Activated naive CD8-positive, alpha-beta T cell treated with anti-CD3 and anti-CD28 coated beads, Interleukin-2, amount 50 U/mL, for 16 hours (primary cell): Measurements from ENCODE around the gene CDC25B.

Experiments
- DNase-seq: peaks from one replicate; pipeline ENCODE4 v3.0.0-alpha.2; 2020; ENCODE audit warnings: low read depth, low spot score

Gene CDC25B

GRCh38 chr20:3763671-3764601 lies 32.2 kb upstream of the CDC25B start:
- no peak for DNase-seq

- DNase-seq: no peak
These were observed 31.5 kb upstream of the CDC25B start for GRCh38 chr20:3764659-3765058.

GRCh38 chr20:3765171-3765882 lies 30.8 kb upstream of the CDC25B start:
- no peak for DNase-seq

GRCh38 chr20:3766422-3767109 lies 29.5 kb upstream of the CDC25B start:
- DNase-seq: no peak

DNA sequence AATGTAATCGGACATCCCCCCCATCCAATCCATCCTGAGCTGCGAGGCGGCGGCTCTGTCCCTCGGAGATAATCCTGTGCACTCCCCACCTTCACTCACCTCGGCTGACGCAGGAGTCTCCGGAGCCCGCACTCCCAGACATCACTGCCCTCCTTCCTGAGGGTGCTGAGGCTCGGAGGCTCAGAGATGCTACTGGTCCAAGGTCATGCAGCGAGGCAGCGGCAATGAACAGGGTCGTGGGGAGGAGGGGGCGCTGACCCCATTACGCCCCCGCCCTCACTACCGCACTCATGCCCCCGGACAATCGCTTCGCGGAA lies 29.0 kb upstream of the CDC25B start:
- no peak for DNase-seq

- peak; percentile 94 for DNase-seq
These were observed 28.4 kb upstream of the CDC25B start, which contains the start of gene ADISSP for GRCh38 chr20:3767427-3768341. Gene ADISSP, minus strand, starts transcription at chr20:3767753. Its CDS starts 7,653 bp downstream, at chr20:3760100.

DNA sequence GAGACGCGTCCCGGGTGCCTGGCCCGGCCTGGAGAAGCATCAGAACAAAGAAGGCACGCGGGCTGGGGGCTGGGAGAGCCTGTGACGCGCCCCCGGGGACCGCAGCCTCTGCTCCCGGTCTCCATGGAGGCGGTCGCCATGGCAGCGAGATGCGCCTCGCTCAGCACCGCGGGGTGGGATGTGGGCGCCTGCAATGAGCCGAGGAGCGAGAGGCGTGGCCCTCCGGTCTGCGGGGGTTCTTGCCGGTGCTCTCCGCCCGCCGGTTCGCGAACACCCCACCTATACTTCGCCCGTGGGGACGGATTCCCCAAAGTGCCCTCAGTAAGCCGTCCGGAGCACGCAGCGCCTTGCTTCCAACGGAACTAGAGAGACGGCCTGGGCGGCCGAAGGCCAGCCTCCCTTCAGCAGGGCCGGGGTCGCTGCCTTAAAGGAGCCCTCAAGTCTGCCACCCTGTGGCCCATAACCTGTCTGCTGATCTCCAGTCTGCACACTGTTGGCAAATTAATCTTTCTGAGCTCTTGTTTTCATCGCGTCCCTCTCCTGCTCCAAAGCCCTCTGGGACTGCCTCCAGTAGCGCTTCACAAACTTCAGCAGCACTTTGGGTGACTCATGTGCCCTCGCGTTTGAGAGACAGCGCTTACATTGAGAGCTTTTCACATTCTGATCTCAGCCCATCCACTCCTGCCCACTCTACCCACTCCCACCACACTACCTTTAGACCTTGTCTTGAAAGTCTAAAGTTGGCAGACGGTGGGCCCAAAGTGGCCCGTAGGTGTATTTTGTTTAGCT lies 27.6 kb upstream of the CDC25B start:
- DNase-seq: peak; percentile 58

- no peak for DNase-seq
These were observed 24.5 kb upstream of the CDC25B start for GRCh38 chr20:3771552-3772058.

- no peak for DNase-seq
These were observed 20.5 kb upstream of the CDC25B start for GRCh38 chr20:3775457-3776108.

DNA sequence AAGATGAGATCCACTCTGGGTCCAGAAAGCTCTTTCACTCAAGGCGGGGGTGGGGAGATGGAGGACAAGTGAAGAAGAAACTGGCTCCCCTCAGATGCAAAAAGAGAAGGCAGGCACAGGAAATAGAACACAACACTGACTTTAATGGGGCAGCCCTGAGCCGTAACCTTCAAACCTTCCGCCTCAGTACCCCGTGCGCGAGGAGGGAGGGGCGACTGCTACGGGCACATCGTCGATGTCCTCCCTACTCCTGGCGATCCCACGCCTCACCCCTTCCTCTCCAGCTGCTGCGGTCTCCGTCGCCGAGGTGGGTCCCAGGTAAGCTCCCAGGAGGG lies 18.8 kb upstream of the CDC25B start:
- DNase-seq: no peak

DNA sequence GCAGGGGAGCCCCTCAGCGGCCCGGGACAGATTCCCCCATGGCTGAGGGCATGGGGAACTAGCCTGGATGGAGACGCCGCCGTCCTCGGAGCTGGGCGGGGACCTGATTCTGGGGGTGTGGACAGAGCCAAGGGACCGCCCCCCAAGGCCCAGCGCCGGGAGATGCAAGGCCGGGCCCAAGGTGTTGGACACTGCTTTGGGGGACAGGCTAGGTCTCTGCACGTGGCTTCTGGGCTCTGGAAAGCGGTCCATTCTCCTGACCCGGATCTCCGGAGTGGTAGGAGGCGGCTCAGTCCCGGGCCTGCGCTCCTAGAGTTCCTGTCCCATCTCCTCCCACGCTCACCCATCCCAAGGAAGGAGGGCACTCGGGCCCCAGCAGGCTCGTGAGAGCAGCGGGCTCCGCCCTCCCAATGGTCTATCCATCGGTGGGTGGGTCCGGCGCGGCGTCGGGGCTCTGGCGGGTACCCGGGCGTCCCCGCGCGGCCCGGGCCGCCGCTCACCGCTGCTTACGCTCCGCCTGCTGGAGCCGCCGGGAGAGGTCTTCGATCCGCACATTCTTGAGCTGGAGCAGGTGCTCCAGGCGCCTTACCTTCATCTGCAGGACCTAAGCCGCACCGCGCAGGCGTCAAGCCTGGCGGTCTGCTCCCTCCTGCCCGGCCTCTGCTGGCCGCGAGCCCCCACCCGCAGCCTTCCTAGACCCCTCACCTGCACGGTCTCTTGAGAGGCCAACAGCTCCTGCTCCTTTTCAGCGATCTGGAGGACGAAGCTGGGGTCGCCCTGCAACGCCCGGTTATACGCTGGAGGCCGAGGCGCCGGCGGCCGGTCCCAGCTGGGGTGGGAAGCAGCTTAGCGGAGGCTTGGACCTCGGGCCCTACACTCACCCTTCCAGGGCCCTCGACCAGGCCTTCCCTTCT lies 18.1 kb upstream of the CDC25B start:
- DNase-seq: no peak

DNA sequence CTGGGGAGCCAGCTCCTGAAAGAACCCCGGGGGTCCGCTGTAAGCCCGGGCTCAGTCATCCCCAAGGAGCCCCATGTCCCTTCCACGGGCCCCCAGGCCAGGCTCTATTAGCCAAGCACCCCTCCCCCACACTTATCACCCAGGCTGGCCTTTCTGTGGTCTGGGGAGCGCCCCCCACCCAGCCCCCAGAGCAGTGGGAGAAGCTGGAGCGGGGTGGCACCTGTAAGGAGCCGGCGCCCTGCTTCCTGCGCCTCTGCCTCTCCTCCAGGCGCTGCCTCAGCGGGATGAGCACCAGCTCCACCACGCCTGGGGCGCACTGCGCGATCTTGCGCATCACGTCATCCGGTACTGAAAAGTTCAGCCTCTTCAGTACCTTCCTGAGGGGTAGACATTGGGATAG lies 17.1 kb upstream of the CDC25B start:
- no peak for DNase-seq

DNA sequence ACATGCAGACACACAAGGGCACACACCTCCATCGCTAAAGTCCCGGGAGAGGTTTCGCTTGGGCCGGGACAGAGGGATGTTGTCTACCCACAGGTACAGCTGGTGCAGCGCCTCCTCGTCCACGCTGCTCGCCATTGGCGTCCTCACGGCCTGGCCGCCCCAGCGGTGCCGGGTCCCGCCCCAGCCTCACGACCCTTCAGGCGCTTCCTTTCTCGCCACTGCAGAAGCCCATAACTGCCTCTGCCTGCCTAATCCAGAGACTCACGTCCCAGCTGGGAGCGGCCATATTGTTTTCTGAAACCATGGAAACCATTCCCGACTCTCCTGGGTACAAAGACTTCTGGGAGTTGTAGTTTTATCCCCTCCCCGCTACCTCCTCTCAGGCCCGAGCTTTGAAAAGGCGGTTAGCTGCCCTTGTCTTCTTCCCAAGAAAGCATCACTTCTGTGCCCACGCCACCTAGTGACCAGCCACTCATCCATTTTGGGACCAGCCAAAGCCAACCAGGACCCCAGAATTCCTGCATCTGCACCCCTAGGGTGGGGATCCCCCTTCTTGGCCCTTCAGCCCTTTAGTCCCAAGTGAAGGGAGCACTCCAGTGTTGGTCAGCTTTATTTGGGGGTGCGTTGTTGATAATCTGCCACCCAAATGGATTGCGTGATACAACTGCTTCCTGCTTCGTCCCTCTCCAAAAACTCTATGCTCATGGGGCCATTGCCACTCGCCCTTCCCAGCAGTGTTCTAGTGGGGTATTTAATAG lies 14.8 kb upstream of the CDC25B start, which contains the start of gene SPEF1:
SPEF1 (minus strand) TSS at position 296 of the 758 bp plus-strand sequence; CDS start at position 135, 161 bp downstream.
- DNase-seq: no peak

GRCh38 chr20:3782597-3782996 lies 13.5 kb upstream of the CDC25B start:
- no peak for DNase-seq

GRCh38 chr20:3783068-3783489 lies 13.0 kb upstream of the CDC25B start:
- DNase-seq: no peak

GRCh38 chr20:3783511-3784195 lies 12.5 kb upstream of the CDC25B start:
- no peak for DNase-seq

GRCh38 chr20:3784216-3784853 lies 11.8 kb upstream of the CDC25B start:
- DNase-seq: no peak
